ENCODE measurements around the gene ANGEL2.

GRCh38 chr1:212980123-212980785 is 35.4 kb downstream of the ANGEL2 start:
- TF ChIP-seq CTCF (IDR thresholded peaks at IDR 0.05): no peak
- TF ChIP-seq POLR2A (IDR thresholded peaks at IDR 0.05): no peak
